Progenitor cell of endocrine pancreas (in vitro differentiated cells): ENCODE measurements around the gene TMEM88. TPM values are rescaled to one million over a fixed set of nuclear protein-coding genes. Genes with fewer than 3 reads are reported as not detected.

ENCODE experiments used
- DNase-seq: peaks from one replicate; pipeline ENCODE4 v3.0.0; 2021; ENCODE audit warnings: low spot score; ENCODE audit not compliant: unreplicated experiment
- H3K27ac Mint-ChIP-seq: 2 replicates; pipeline ENCODE4 v1.8.0; 2021; ENCODE audit warnings: mild to moderate bottlenecking, moderate library complexity, mixed read lengths
- H3K27me3 Mint-ChIP-seq: 2 replicates; pipeline ENCODE4 v1.8.0; 2021; ENCODE audit warnings: mixed read lengths
- H3K36me3 Mint-ChIP-seq: 2 replicates; pipeline ENCODE4 v1.8.0; 2022; ENCODE audit warnings: mixed read lengths; ENCODE audit not compliant: insufficient read depth
- H3K4me1 Mint-ChIP-seq: 2 replicates; pipeline ENCODE4 v1.8.0; 2021; ENCODE audit warnings: low read depth, mixed read lengths
- H3K4me3 Mint-ChIP-seq: 2 replicates; pipeline ENCODE4 v1.8.0; 2021; ENCODE audit warnings: low read depth, mild to moderate bottlenecking, moderate library complexity, mixed read lengths
- H3K9me3 Mint-ChIP-seq: 2 replicates; pipeline ENCODE4 v1.8.0; 2021; ENCODE audit warnings: low read depth, mixed read lengths
- total RNA-seq: library from RNA; stranded (reverse); gene quantifications from 2 replicates; pipeline ENCODE4 v1.2.1, GENCODE V29; 2021
- TF ChIP-seq, protein P1 (sequence below): fragments of 200-600 bp; sonication (generic); IDR thresholded peaks from one replicate; pipeline ENCODE4 v1.5.0; 2021; ENCODE audit warnings: antibody characterized with exemption, mild to moderate bottlenecking; ENCODE audit not compliant: unreplicated experiment

The TMEM88 gene
- total RNA-seq, 1 donor from 2014 or later, result 15.8 TPM

DNA sequence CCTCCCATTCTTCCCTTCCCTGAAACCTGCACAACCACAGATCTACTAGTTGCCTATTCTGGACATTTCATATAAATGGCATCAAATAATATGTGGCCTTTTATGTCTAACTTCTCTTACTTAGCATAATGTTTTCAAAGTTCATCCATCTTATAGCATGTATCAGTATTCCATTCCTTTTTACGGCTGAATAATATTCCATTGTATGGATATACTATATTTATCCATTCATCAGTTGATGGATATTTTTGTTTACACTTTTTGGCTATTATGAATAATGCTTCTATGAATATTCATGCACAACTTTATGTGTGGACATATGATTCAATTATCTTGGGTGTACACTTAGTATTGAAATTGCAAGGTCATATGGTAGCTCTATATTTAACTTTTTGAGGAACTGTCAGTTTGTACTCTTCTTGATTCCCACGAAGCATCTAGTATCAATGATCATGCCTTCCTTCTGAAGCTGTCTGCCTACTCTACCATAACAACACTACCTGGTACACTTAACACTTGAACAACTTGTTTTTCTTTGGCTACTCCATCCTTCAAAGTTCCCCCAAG is 21.0 kb downstream of the TMEM88 start:
- Mint-ChIP-seq H3K9me3 (no peaks in the 10 kb centered on the region), H3K4me3 (no peak overlapping the region), H3K27ac (no peak overlapping the region), H3K36me3 (peaks cover 14% of the 10 kb centered on the region), H3K27me3 (no peaks in the 10 kb centered on the region), H3K4me1 (no peaks in the 10 kb centered on the region)
- TF ChIP-seq, protein P1, sequence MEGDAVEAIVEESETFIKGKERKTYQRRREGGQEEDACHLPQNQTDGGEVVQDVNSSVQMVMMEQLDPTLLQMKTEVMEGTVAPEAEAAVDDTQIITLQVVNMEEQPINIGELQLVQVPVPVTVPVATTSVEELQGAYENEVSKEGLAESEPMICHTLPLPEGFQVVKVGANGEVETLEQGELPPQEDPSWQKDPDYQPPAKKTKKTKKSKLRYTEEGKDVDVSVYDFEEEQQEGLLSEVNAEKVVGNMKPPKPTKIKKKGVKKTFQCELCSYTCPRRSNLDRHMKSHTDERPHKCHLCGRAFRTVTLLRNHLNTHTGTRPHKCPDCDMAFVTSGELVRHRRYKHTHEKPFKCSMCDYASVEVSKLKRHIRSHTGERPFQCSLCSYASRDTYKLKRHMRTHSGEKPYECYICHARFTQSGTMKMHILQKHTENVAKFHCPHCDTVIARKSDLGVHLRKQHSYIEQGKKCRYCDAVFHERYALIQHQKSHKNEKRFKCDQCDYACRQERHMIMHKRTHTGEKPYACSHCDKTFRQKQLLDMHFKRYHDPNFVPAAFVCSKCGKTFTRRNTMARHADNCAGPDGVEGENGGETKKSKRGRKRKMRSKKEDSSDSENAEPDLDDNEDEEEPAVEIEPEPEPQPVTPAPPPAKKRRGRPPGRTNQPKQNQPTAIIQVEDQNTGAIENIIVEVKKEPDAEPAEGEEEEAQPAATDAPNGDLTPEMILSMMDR, result no peak
- DNase-seq, result no peak

- H3K36me3 Mint-ChIP-seq, result peaks cover 12% of the 10 kb centered on the region
- no peaks in the 10 kb centered on the region for H3K9me3 Mint-ChIP-seq
- no peaks in the 10 kb centered on the region for H3K27me3 Mint-ChIP-seq
- H3K4me3 Mint-ChIP-seq, result no peak overlapping the region
- no peaks in the 10 kb centered on the region for H3K4me1 Mint-ChIP-seq
- H3K27ac Mint-ChIP-seq, result no peak overlapping the region
- TF ChIP-seq, protein P1, result no peak
- DNase-seq, result no peak
Measured at GRCh38 chr17:7878234-7878633, 23.4 kb downstream of the TMEM88 start.

GRCh38 chr17:7880076-7880868 is 25.4 kb downstream of the TMEM88 start:
- Mint-ChIP-seq H3K9me3 (no peaks in the 10 kb centered on the region), H3K4me3 (no peak overlapping the region), H3K4me1 (no peaks in the 10 kb centered on the region), H3K27me3 (no peaks in the 10 kb centered on the region), H3K27ac (no peak overlapping the region), H3K36me3 (peaks cover 7% of the 10 kb centered on the region)
- no peak for DNase-seq
- TF ChIP-seq, protein P1, result no peak

- Mint-ChIP-seq H3K27ac (no peak overlapping the region), H3K27me3 (no peaks in the 10 kb centered on the region), H3K4me3 (no peak overlapping the region), H3K36me3 (peaks cover 2% of the 10 kb centered on the region), H3K9me3 (no peaks in the 10 kb centered on the region), H3K4me1 (peaks cover 2% of the 10 kb centered on the region)
- DNase-seq, result no peak
- TF ChIP-seq, protein P1, result no peak
Measured at GRCh38 chr17:7881276-7882054, 26.6 kb downstream of the TMEM88 start.

DNA sequence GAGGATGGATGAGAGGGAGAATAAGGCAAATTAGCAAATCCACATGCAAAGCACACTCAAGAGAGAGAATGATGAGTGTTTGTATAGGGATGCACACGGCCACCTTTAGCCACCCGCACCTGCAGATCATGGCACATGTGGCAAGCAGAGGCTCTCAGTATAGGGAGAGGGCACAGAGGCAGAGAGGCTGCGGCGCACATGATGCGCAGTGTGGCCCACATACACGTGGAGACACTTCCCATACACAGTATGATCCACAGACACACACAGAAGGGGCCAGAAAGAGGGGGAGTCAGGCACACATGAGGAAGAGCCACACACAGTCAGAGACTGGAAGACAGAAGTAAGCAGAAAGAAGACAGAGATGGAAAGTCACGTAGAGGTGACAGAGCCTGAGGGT is 27.2 kb downstream of the TMEM88 start:
- Mint-ChIP-seq H3K4me3 (no peak overlapping the region), H3K4me1 (peaks cover 2% of the 10 kb centered on the region), H3K36me3 (peaks cover 2% of the 10 kb centered on the region), H3K9me3 (no peaks in the 10 kb centered on the region), H3K27ac (no peak overlapping the region), H3K27me3 (no peaks in the 10 kb centered on the region)
- TF ChIP-seq, protein P1, result no peak
- DNase-seq, result no peak
